ENCODE measurements around the gene CDH16. TPM values are rescaled to one million over a fixed set of nuclear protein-coding genes. Genes with fewer than 3 reads are reported as not detected.

Gene CDH16
- total and polyA plus RNA-seq, 2 experiments from 2014 or later, result not detected

DNA sequence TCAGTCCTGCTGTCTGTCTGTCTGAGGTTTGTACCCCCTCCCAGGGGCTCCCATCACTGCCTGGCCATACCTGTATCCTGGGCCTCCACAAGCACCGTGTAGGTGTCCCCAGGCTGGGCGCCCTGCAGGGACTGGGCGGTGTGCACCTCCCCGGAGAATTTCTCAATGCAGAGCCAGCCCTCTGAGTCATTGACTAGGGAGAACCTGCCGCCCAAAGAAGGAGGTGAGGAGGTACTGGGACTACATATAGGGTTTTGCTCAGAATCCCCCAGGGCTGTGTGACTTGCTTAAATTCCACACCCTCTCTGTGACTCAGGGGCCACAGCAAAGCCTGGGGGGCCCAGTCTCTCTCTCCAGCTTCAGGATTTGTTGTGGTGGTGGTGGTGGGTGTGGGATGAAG is 7.6 kb downstream of the CDH16 start (continued):
- TF ChIP-seq, protein P1, sequence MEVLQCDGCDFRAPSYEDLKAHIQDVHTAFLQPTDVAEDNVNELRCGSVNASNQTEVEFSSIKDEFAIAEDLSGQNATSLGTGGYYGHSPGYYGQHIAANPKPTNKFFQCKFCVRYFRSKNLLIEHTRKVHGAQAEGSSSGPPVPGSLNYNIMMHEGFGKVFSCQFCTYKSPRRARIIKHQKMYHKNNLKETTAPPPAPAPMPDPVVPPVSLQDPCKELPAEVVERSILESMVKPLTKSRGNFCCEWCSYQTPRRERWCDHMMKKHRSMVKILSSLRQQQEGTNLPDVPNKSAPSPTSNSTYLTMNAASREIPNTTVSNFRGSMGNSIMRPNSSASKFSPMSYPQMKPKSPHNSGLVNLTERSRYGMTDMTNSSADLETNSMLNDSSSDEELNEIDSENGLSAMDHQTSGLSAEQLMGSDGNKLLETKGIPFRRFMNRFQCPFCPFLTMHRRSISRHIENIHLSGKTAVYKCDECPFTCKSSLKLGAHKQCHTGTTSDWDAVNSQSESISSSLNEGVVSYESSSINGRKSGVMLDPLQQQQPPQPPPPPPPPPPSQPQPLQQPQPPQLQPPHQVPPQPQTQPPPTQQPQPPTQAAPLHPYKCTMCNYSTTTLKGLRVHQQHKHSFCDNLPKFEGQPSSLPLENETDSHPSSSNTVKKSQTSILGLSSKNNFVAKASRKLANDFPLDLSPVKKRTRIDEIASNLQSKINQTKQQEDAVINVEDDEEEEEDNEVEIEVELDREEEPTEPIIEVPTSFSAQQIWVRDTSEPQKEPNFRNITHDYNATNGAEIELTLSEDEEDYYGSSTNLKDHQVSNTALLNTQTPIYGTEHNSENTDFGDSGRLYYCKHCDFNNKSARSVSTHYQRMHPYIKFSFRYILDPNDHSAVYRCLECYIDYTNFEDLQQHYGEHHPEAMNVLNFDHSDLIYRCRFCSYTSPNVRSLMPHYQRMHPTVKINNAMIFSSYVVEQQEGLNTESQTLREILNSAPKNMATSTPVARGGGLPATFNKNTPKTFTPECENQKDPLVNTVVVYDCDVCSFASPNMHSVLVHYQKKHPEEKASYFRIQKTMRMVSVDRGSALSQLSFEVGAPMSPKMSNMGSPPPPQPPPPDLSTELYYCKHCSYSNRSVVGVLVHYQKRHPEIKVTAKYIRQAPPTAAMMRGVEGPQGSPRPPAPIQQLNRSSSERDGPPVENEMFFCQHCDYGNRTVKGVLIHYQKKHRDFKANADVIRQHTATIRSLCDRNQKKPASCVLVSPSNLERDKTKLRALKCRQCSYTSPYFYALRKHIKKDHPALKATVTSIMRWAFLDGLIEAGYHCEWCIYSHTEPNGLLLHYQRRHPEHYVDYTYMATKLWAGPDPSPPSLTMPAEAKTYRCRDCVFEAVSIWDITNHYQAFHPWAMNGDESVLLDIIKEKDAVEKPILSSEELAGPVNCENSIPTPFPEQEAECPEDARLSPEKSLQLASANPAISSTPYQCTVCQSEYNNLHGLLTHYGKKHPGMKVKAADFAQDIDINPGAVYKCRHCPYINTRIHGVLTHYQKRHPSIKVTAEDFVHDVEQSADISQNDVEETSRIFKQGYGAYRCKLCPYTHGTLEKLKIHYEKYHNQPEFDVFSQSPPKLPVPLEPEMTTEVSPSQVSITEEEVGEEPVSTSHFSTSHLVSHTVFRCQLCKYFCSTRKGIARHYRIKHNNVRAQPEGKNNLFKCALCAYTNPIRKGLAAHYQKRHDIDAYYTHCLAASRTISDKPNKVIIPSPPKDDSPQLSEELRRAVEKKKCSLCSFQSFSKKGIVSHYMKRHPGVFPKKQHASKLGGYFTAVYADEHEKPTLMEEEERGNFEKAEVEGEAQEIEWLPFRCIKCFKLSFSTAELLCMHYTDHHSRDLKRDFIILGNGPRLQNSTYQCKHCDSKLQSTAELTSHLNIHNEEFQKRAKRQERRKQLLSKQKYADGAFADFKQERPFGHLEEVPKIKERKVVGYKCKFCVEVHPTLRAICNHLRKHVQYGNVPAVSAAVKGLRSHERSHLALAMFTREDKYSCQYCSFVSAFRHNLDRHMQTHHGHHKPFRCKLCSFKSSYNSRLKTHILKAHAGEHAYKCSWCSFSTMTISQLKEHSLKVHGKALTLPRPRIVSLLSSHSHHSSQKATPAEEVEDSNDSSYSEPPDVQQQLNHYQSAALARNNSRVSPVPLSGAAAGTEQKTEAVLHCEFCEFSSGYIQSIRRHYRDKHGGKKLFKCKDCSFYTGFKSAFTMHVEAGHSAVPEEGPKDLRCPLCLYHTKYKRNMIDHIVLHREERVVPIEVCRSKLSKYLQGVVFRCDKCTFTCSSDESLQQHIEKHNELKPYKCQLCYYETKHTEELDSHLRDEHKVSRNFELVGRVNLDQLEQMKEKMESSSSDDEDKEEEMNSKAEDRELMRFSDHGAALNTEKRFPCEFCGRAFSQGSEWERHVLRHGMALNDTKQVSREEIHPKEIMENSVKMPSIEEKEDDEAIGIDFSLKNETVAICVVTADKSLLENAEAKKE (CRISPR knock-in tag; IDR thresholded peaks at IDR 0.05), result no peak
- TF ChIP-seq STAT1 (IDR thresholded peaks at IDR 0.05; ENCODE audit: unreplicated experiment) (no peak), ZNF331 (CRISPR knock-in tag; IDR thresholded peaks at IDR 0.05; ENCODE audit: low read depth) (no peak), EZH2 (IDR thresholded peaks at IDR 0.05; ENCODE audit: low read depth, unreplicated experiment) (no peak), CREB1 (CRISPR knock-in tag; IDR thresholded peaks at IDR 0.05; ENCODE audit: low read depth) (no peak), ZNF114 (CRISPR knock-in tag; IDR thresholded peaks at IDR 0.05) (no peak), EZH2phosphoT487 (IDR thresholded peaks at IDR 0.05; ENCODE audit: unreplicated experiment) (no peak), POLR2AphosphoS5 (IDR thresholded peaks at IDR 0.05; ENCODE audit: low read depth) (no peak)
- TF ChIP-seq, protein P2, sequence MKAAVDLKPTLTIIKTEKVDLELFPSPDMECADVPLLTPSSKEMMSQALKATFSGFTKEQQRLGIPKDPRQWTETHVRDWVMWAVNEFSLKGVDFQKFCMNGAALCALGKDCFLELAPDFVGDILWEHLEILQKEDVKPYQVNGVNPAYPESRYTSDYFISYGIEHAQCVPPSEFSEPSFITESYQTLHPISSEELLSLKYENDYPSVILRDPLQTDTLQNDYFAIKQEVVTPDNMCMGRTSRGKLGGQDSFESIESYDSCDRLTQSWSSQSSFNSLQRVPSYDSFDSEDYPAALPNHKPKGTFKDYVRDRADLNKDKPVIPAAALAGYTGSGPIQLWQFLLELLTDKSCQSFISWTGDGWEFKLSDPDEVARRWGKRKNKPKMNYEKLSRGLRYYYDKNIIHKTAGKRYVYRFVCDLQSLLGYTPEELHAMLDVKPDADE (IDR thresholded peaks at IDR 0.05), result no peak
- TF ChIP-seq, protein P3, sequence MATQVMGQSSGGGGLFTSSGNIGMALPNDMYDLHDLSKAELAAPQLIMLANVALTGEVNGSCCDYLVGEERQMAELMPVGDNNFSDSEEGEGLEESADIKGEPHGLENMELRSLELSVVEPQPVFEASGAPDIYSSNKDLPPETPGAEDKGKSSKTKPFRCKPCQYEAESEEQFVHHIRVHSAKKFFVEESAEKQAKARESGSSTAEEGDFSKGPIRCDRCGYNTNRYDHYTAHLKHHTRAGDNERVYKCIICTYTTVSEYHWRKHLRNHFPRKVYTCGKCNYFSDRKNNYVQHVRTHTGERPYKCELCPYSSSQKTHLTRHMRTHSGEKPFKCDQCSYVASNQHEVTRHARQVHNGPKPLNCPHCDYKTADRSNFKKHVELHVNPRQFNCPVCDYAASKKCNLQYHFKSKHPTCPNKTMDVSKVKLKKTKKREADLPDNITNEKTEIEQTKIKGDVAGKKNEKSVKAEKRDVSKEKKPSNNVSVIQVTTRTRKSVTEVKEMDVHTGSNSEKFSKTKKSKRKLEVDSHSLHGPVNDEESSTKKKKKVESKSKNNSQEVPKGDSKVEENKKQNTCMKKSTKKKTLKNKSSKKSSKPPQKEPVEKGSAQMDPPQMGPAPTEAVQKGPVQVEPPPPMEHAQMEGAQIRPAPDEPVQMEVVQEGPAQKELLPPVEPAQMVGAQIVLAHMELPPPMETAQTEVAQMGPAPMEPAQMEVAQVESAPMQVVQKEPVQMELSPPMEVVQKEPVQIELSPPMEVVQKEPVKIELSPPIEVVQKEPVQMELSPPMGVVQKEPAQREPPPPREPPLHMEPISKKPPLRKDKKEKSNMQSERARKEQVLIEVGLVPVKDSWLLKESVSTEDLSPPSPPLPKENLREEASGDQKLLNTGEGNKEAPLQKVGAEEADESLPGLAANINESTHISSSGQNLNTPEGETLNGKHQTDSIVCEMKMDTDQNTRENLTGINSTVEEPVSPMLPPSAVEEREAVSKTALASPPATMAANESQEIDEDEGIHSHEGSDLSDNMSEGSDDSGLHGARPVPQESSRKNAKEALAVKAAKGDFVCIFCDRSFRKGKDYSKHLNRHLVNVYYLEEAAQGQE (IDR thresholded peaks at IDR 0.05; ENCODE audit: unreplicated experiment), result no peak

Data from GM23338 (cell line).